PC-9 (cell line): ENCODE results near the gene ASPN. TPM values are rescaled to one million over a fixed set of nuclear protein-coding genes. Genes with fewer than 3 reads are reported as not detected.

Experiments used
- BruUV-seq: library from RNA; stranded (reverse); fragments of 400-500 nt; replicated peaks from 2 replicates; lab custom pipeline; 2021; lab: Mats Ljungman, UMichigan
- CTCF ChIA-PET: fragments of 300-600 bp; sonication (Branson Sonifier 250); formaldehyde crosslinking; loops from one replicate; lab custom pipeline; 2022; ENCODE audit warnings: antibody characterized with exemption; lab: Charles Lee
- POLR2A ChIA-PET: fragments of 300-600 bp; sonication (Branson Sonifier 250); formaldehyde crosslinking; loops from one replicate; lab custom pipeline; 2022; ENCODE audit warnings: antibody characterized with exemption; ENCODE audit not compliant: unreplicated experiment; lab: Charles Lee
- DNase-seq, 2 experiments: peaks; one replicate each; pipeline versions ENCODE4 v3.0.0 to v3.0.0-alpha.2; 2015 to 2022; ENCODE audit warnings: mixed read lengths in 1 of 2
- H2AFZ ChIP-seq: fragments of 200-600 bp; sonication (generic); 2 replicates; pipeline ENCODE4 v1.8.1; 2017; ENCODE audit warnings: antibody characterized with exemption
- H3F3A ChIP-seq: fragments of 200-600 bp; sonication (generic); 2 replicates; pipeline ENCODE4 v1.8.1; 2017; ENCODE audit warnings: antibody characterized with exemption, mild to moderate bottlenecking, low read depth; ENCODE audit not compliant: insufficient read depth
- H3K27ac ChIP-seq: fragments of 200-600 bp; sonication (generic); 2 replicates; pipeline ENCODE4 v1.6.1; 2016; ENCODE audit warnings: mixed run types
- H3K27me3 ChIP-seq: fragments of 200-600 bp; sonication (generic); 2 replicates; pipeline ENCODE4 v1.6.1; 2016; ENCODE audit warnings: low read depth, mixed run types; ENCODE audit not compliant: insufficient read depth
- H3K36me3 ChIP-seq: fragments of 200-600 bp; sonication (generic); 2 replicates; pipeline ENCODE4 v1.6.1; 2016; ENCODE audit warnings: low read depth, mixed run types
- H3K4me1 ChIP-seq: fragments of 200-600 bp; sonication (generic); replicated peaks from 2 replicates; pipeline ENCODE4 v1.6.1; 2016; ENCODE audit warnings: mixed run types; ENCODE audit not compliant: insufficient read depth
- H3K4me2 ChIP-seq: fragments of 200-600 bp; sonication (generic); 2 replicates; pipeline ENCODE4 v1.6.1; 2017; ENCODE audit warnings: mixed run types
- H3K4me3 ChIP-seq: fragments of 200-600 bp; sonication (generic); 2 replicates; pipeline ENCODE4 v1.6.1; 2016; ENCODE audit warnings: mixed run types
- H3K79me2 ChIP-seq: fragments of 200-600 bp; sonication (generic); 2 replicates; pipeline ENCODE4 v1.6.1; 2017; ENCODE audit warnings: low read depth, mixed run types
- H3K9me2 ChIP-seq: fragments of 200-600 bp; sonication (generic); 2 replicates; pipeline ENCODE4 v1.8.1; 2017; ENCODE audit warnings: mild to moderate bottlenecking; ENCODE audit not compliant: insufficient read depth
- H3K9me3 ChIP-seq: fragments of 200-600 bp; sonication (generic); 2 replicates; pipeline ENCODE4 v1.8.1; 2016; ENCODE audit warnings: low read depth; ENCODE audit not compliant: insufficient read depth
- H4K20me1 ChIP-seq: fragments of 200-600 bp; sonication (generic); 2 replicates; pipeline ENCODE4 v1.8.1; 2017; ENCODE audit not compliant: insufficient read depth
- EZH2 ChIP-seq: fragments of 200-600 bp; sonication (generic); IDR thresholded peaks from 2 replicates; pipeline ENCODE4 v1.8.0; 2017; ENCODE audit warnings: antibody characterized with exemption, low read depth
- intact Hi-C: fragments of 100-400 bp; cut with micrococcal nuclease; formaldehyde crosslinking; loops from one replicate; pipeline ENCODE4 v1.10.0; 2022; ENCODE audit not compliant: unreplicated experiment
- total RNA-seq: library from RNA; stranded (reverse); gene quantifications from 2 replicates; pipeline ENCODE4 v1.2.3, GENCODE V29; 2021
- TF ChIP-seq, protein P1 (sequence below): fragments of 200-600 bp; sonication (generic); conservative IDR thresholded peaks from 2 replicates; pipeline ENCODE4 v1.6.1; 2017; ENCODE audit warnings: mixed run types, antibody characterized with exemption, mild to moderate bottlenecking, moderate library complexity

The ASPN gene
- total RNA-seq, 1 experiment from 2014 or later: not detected

DNA sequence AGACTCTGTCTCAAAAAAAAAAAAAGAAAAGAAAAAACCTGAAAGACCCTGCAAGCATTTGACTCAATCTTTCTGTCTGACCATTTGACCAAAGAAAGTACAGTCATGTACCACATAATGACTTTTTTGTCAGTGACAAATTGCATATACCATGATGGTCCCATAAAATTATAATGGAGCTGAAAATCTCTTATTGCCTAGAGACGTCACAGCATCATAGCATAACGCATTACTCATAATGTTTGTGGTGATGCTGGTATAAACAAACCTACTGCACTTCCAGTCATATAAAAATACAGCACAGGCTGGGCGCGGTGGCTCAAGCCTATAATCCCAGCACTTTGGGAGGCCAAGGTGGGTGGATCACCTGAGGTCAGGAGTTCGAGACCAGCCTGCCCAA is 43.0 kb upstream of the ASPN start:
- H3K27ac ChIP-seq: no peak overlapping the region
- no peaks in the 10 kb centered on the region for H3K4me1 ChIP-seq
- BruUV-seq: no TSS peak
- DNase-seq: no peak
- H3F3A ChIP-seq: no peaks in the 10 kb centered on the region
- no peaks in the 10 kb centered on the region for H3K9me3 ChIP-seq
- no peaks in the 10 kb centered on the region for H3K27me3 ChIP-seq
- H3K9me2 ChIP-seq: no peaks in the 10 kb centered on the region
- no peak overlapping the region for H2AFZ ChIP-seq
- H3K36me3 ChIP-seq: no peaks in the 10 kb centered on the region
- TF ChIP-seq, protein P1, sequence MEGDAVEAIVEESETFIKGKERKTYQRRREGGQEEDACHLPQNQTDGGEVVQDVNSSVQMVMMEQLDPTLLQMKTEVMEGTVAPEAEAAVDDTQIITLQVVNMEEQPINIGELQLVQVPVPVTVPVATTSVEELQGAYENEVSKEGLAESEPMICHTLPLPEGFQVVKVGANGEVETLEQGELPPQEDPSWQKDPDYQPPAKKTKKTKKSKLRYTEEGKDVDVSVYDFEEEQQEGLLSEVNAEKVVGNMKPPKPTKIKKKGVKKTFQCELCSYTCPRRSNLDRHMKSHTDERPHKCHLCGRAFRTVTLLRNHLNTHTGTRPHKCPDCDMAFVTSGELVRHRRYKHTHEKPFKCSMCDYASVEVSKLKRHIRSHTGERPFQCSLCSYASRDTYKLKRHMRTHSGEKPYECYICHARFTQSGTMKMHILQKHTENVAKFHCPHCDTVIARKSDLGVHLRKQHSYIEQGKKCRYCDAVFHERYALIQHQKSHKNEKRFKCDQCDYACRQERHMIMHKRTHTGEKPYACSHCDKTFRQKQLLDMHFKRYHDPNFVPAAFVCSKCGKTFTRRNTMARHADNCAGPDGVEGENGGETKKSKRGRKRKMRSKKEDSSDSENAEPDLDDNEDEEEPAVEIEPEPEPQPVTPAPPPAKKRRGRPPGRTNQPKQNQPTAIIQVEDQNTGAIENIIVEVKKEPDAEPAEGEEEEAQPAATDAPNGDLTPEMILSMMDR: no peak
- TF ChIP-seq EZH2: no peak
- POLR2A ChIA-PET: no interaction called here
- no peak overlapping the region for H3K4me3 ChIP-seq
- CTCF ChIA-PET: no interaction called here
- intact Hi-C loops: no loop called here
- H4K20me1 ChIP-seq: no peaks in the 10 kb centered on the region
- no peak overlapping the region for H3K4me2 ChIP-seq
- H3K79me2 ChIP-seq: no peaks in the 10 kb centered on the region

DNA sequence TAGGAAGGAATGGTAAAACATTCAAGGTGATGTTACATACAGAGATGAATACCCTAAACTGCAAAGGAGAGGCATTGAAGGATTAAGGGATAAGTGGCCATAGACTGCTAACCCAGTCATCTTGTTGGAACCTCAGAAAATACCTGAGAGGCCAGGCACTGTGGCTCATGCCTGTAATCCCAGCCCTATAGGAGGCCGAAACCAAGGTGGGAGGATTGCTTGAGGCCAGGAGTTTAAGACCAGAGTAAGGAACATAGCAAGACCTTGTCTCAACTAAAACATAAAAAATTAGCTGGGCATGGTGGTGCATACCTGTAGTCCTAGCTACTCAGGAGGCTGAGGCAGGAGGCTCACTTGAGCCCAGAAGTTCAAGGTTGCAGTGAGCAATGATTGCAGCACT is 42.6 kb upstream of the ASPN start:
- Histone ChIP-seq H3K27me3 (no peaks in the 10 kb centered on the region), H3K36me3 (no peaks in the 10 kb centered on the region), H4K20me1 (no peaks in the 10 kb centered on the region), H2AFZ (no peak overlapping the region), H3K4me3 (no peak overlapping the region), H3K9me2 (no peaks in the 10 kb centered on the region), H3F3A (no peaks in the 10 kb centered on the region), H3K79me2 (no peaks in the 10 kb centered on the region), H3K4me2 (no peak overlapping the region), H3K27ac (no peak overlapping the region), H3K4me1 (no peaks in the 10 kb centered on the region), H3K9me3 (no peaks in the 10 kb centered on the region)
- intact Hi-C loops: no loop called here
- BruUV-seq: no TSS peak
- CTCF ChIA-PET: no interaction called here
- POLR2A ChIA-PET: no interaction called here
- DNase-seq: no peak
- TF ChIP-seq EZH2: no peak
- TF ChIP-seq, protein P1: no peak

DNA sequence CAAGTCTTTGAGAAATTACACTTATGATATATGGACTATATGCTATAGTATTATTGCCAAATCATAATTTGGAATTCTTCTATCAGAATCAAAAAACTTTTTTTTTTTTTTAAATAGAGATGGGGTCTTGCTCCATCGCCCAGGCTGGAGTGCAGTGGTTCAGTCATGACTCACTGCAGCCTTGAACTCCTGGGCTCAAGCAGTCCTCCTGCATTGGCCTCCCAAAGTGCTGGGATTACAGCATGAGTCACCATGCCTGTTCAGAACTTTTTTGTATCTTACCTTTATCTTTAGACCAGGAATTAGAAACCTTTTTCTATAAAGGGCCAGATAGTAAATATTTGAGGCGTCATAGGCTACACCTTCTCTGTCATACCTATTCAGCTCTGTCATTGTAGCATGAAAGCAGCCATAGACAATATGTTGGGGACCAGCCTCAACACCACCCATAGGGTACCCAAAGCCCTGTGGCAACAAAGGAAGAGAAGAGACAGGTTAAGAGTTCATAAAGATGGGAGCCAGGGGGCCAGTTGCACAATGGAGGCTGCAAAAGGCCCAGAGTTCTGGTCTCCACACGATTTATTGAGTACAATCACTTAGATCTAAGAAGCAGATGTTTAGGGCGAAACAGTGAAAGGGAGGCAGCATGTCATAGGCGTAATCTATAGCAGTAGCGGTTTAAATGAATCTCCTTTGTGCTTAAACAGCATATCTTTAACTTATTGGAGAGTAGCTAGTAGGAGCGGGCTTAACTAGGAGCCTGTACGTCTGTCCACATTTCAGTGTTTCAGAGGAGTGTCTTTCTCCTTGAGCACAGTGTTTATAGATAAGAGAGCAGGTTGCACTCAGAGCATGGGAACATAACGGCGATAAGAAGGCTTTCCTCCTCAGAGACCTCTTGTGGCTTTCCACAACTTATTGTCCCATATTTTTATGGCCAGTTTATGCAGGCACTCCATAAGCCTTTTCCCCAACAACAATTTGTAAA is 41.0 kb upstream of the ASPN start:
- CTCF ChIA-PET: no interaction called here
- no peak overlapping the region for H3K4me3 ChIP-seq
- H3F3A ChIP-seq: no peaks in the 10 kb centered on the region
- no peaks in the 10 kb centered on the region for H3K9me3 ChIP-seq
- TF ChIP-seq, protein P1: no peak
- no peak for TF ChIP-seq EZH2
- H3K4me2 ChIP-seq: no peak overlapping the region
- no peak overlapping the region for H3K27ac ChIP-seq
- H2AFZ ChIP-seq: no peak overlapping the region
- no peaks in the 10 kb centered on the region for H3K9me2 ChIP-seq
- no TSS peak for BruUV-seq
- H3K36me3 ChIP-seq: no peaks in the 10 kb centered on the region
- no peaks in the 10 kb centered on the region for H3K79me2 ChIP-seq
- H3K27me3 ChIP-seq: no peaks in the 10 kb centered on the region
- no peaks in the 10 kb centered on the region for H4K20me1 ChIP-seq
- intact Hi-C loops: no loop called here
- no peak for DNase-seq
- POLR2A ChIA-PET: no interaction called here
- no peaks in the 10 kb centered on the region for H3K4me1 ChIP-seq
